NCI-H128 (cell line): ENCODE measurements around the gene BBOX1.

ENCODE experiments used
- DNase-seq: peaks from one replicate; lab custom pipeline; 2025; ENCODE audit not compliant: unreplicated experiment; lab: John Stamatoyannopoulos, UW

BBOX1 gene

GRCh38 chr11:27025312-27025955, 15.2 kb upstream of the BBOX1 start:
- DNase-seq = no peak

GRCh38 chr11:27025957-27026733, 14.5 kb upstream of the BBOX1 start:
- DNase-seq = no peak

GRCh38 chr11:27028561-27028965, 12.1 kb upstream of the BBOX1 start:
- DNase-seq = no peak

GRCh38 chr11:27029966-27030365, 10.6 kb upstream of the BBOX1 start:
- DNase-seq = no peak

GRCh38 chr11:27031754-27032153, 8.9 kb upstream of the BBOX1 start:
- DNase-seq = no peak

- DNase-seq = no peak
These were observed 742 bp upstream of the BBOX1 start for GRCh38 chr11:27039873-27040272.

GRCh38 chr11:27041141-27041899, 705 bp downstream of the BBOX1 start:
- no peak for DNase-seq

- no peak for DNase-seq
These were observed 6.3 kb downstream of the BBOX1 start for GRCh38 chr11:27046956-27047355.

- no peak for DNase-seq
These were observed 12.1 kb downstream of the BBOX1 start for GRCh38 chr11:27052668-27053067.

- DNase-seq = no peak
These were observed 14.6 kb downstream of the BBOX1 start for GRCh38 chr11:27055065-27055682.

GRCh38 chr11:27057091-27057780, 16.6 kb downstream of the BBOX1 start:
- DNase-seq = no peak

GRCh38 chr11:27058456-27058855, 17.8 kb downstream of the BBOX1 start:
- DNase-seq = no peak

GRCh38 chr11:27059431-27059830, 18.8 kb downstream of the BBOX1 start:
- no peak for DNase-seq

- no peak for DNase-seq
These were observed 20.3 kb downstream of the BBOX1 start for GRCh38 chr11:27060816-27061460.

- no peak for DNase-seq
These were observed 20.8 kb downstream of the BBOX1 start for GRCh38 chr11:27061461-27061821.

GRCh38 chr11:27064086-27064485, 23.5 kb downstream of the BBOX1 start:
- DNase-seq = no peak

- DNase-seq = no peak
These were observed 34.6 kb downstream of the BBOX1 start for GRCh38 chr11:27075192-27075591.

- DNase-seq = no peak
These were observed 35.0 kb downstream of the BBOX1 start for GRCh38 chr11:27075655-27076054.

GRCh38 chr11:27076121-27076589, 35.5 kb downstream of the BBOX1 start:
- no peak for DNase-seq

GRCh38 chr11:27081056-27081455, 40.4 kb downstream of the BBOX1 start:
- no peak for DNase-seq
